Pulmonary artery endothelial cell (primary cell): Measurements from ENCODE around the gene PI16. TPM values are rescaled to one million over a fixed set of nuclear protein-coding genes. Genes with fewer than 3 reads are reported as not detected.

Source experiments
- DNase-seq: peaks from one replicate; pipeline ENCODE4 v3.0.0-alpha.2; 2011; ENCODE audit warnings: low read depth, low spot score
- total RNA-seq: library from RNA; depleted of rRNA; stranded (reverse); fragments of >200 nt; gene quantifications from 2 replicates; pipeline ENCODE4 v1.2.3, GENCODE V29; 2014

Gene PI16
- total RNA-seq, 1 donor from 2014 or later = under 0.01 TPM

DNA sequence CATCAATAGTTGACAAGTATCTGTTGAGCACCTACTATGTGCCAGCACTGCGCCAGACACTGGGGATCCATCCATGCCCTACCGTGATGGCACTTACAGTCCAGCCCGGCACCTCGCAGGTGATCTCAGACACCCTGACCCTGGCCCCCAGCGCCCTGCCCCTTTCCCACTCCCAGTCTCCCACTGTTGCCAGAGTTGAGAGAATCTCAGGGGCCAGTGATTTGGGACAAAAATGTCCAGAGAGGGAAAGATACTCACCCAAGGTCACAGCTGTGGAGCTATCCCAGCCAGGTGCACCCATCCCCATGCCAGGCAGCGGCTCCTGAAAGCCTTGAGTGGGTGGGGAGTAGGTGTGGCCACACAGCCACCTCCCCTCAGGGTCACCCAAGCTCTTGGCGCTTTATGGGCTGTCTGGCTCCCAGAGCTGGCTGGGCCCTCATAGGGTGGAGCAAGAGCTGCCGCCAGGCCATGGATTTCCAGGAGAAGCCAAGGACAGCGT, 3.3 kb downstream of the PI16 start:
- no peak for DNase-seq

DNA sequence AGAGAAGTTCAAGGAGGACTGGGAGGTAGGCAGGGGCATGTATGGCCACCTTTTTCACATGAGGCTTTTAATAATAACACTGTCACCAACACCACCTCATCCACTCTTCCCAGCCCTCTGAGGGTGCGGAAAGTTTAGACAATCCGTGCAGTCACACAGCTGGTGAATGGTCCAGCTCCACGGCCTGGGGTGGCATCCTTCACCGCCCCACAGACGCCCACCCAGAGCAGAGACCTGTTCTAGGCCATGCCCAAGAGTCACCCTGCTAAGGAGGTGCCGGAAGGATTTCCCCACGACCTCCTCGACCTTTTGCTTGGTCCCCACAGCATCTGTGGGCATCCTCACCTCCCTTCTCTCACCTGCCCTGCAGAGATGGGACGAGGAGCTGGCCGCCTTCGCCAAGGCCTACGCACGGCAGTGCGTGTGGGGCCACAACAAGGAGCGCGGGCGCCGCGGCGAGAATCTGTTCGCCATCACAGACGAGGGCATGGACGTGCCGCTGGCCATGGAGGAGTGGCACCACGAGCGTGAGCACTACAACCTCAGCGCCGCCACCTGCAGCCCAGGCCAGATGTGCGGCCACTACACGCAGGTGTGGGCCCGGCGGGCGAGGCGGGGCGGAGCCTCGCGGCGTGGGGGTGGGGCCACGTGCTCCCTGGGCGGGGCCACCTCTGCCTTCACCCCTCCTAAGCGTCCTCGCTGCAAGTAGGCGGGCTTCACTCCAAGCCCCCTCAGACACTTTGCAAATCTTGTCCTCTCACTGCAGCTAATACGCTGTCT, 4.4 kb downstream of the PI16 start:
- DNase-seq = no peak

DNA sequence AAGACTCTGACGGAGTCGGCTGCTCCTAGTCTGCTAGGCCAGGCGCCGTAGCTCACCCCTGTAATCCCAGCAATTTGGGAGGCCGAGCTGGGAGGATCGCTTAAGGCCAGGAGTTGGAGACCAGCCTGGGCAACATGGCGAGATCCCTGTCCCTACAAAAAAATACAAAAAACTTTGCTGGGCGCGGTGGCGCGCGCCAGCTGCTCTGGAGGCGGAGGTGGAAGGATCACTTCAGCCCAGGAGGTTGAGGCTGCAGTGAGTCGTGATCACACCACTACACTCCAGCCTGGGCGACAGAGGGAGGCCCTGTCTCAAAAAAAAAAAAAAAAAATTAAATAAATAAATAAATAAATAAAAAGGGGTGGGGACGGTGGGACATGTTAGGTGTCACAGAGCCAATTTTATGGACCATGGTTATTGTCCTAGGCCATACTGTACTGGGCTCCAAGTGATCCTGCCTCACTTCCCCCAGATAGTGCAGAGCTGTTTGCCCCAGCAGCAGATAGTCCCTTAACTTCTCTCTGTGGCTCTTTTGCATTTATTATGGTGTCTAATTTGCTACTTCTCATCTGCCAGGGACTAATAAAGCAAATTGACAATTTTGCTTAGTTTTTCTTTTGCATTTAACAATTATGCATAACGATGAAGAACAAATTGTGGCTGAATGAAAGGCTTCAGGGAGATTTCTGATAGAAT, 5.2 kb downstream of the PI16 start:
- DNase-seq = no peak

DNA sequence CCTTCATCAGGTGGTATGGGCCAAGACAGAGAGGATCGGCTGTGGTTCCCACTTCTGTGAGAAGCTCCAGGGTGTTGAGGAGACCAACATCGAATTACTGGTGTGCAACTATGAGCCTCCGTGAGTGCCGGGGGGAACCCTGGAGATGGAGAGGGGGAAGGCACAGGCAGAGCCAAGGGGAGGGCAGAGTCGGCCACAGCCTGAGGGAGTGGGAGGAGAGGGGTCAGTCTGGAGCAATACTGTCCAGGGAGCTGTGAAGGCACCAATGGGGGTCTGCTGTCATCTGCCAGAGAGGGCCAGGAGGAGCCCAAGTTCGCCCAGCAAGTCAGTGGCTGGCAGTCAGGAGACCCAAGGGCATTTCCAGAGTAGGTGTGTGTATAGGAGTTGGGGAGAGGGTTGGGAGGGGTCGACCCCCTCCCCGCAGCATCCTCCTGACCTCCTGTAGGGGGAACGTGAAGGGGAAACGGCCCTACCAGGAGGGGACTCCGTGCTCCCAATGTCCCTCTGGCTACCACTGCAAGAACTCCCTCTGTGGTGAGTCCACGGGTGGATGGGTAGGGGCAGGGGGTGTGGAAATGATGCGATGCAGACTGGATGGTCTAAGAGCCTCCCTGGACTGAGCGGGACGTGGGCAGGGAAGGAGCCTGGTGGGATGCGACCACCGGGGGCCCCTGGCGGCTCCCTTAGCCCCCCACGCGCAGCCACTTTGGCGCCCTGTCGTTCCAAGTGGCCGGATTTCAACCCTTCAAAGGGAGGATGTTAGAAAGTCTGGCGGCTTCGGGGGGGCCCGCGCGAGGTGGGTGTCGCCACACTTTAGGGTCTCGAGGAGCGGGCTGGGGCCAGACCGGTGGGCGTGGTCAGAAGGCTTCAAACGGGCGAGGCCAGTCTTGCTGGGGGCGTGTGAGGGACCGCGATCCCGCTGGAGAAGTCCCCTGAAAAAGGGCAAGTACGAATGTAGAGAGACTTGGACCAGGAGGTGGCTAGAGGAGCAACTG, 7.2 kb downstream of the PI16 start:
- DNase-seq = no peak

DNA sequence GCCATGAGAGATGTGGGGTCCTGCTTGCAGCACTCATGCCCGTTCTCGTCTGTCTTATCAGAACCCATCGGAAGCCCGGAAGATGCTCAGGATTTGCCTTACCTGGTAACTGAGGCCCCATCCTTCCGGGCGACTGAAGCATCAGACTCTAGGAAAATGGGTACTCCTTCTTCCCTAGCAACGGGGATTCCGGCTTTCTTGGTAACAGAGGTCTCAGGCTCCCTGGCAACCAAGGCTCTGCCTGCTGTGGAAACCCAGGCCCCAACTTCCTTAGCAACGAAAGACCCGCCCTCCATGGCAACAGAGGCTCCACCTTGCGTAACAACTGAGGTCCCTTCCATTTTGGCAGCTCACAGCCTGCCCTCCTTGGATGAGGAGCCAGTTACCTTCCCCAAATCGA, 8.3 kb downstream of the PI16 start:
- DNase-seq = no peak

DNA sequence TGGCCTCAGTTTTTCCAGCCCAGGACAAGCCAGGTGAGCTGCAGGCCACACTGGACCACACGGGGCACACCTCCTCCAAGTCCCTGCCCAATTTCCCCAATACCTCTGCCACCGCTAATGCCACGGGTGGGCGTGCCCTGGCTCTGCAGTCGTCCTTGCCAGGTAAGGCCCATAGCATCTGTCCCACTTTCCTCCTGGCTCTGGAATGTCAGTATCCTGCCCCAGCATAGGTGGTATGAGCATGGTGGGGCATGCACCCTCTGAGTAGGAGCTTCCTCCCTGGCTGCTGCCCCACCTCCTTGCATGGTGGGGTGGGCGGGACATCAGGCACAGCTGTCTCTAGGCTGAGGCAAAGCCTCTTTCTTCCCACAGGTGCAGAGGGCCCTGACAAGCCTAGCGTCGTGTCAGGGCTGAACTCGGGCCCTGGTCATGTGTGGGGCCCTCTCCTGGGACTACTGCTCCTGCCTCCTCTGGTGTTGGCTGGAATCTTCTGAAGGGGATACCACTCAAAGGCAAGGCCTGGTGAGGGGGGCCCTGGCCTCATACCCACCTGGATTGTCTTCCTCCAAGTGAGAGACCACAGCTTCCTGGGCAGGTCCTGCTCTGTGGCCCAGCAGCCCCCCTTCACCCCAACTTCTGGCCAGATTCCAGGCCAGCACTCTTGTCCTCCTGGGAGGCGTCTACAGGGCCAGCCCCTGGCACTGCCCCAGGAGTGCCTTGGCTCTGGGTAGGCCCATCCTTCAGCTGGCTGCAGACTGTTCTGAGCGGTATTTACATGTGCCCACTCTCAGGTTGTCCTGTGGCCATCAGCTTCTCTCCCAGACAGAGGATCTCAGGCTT, 9.1 kb downstream of the PI16 start:
- DNase-seq = no peak

DNA sequence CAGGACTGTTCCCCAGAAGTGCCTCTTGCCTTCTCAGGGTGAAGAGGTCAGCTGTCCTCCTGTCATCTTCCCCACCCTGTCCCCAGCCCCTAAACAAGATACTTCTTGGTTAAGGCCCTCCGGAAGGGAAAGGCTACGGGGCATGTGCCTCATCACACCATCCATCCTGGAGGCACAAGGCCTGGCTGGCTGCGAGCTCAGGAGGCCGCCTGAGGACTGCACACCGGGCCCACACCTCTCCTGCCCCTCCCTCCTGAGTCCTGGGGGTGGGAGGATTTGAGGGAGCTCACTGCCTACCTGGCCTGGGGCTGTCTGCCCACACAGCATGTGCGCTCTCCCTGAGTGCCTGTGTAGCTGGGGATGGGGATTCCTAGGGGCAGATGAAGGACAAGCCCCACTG, 9.8 kb downstream of the PI16 start:
- DNase-seq = no peak

DNA sequence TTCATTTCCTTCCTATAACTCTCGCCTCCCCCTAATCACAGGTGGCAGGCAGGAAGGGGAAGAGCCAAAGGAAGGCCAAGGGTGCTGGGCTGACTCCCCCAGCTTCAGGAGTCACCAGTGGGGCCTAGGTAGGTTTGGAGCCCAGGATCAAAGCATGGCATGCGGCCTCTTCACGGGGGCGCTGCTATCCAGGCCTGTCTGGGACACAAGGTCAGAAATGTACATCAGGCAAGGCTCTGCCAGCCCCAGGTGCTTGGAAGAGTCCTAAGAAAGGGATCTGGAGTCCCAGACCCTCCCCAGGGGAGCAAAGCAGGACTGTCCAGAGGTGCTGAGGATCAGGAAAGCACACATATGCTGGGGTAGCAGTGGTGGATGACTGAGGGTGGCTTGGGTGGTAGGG, 10.4 kb downstream of the PI16 start:
- DNase-seq = no peak

DNA sequence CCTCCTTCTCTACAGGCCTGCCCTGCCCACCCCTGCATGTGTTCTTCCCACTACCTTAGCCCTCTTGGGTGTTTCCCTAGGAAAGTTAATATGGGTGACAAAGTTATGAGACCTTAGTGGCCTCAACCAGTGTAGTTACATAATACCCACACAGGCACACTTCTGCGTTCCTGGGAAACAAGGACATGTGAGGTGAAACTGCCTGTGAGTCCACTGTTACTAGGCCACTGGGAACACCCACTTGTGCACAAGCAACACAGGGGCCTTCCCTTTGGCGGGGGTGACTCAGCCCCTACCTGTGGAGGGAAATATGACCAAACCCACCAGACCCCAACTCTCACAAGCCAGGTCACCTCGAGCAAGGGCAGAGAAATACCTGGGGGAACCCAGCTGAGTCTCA, 12.8 kb downstream of the PI16 start:
- DNase-seq = no peak

DNA sequence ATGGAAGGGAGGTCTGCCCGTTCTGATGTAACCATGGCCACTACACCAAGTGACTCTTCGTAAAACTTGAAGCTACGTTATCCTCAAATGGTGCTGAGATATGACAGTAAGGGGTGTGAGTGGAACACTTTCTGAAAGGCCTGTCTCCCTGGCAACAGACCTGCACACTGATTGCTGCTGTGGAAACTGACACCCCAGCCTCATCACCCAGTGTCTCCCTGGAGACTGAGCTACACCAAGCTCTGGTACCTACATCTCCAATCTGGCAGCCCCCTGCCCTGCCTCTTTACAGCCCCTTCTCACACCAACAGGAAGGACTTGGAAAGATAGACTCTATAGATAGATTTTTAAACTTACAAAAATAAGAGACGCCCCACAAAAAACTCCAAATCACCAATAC, 13.2 kb downstream of the PI16 start:
- no peak for DNase-seq

DNA sequence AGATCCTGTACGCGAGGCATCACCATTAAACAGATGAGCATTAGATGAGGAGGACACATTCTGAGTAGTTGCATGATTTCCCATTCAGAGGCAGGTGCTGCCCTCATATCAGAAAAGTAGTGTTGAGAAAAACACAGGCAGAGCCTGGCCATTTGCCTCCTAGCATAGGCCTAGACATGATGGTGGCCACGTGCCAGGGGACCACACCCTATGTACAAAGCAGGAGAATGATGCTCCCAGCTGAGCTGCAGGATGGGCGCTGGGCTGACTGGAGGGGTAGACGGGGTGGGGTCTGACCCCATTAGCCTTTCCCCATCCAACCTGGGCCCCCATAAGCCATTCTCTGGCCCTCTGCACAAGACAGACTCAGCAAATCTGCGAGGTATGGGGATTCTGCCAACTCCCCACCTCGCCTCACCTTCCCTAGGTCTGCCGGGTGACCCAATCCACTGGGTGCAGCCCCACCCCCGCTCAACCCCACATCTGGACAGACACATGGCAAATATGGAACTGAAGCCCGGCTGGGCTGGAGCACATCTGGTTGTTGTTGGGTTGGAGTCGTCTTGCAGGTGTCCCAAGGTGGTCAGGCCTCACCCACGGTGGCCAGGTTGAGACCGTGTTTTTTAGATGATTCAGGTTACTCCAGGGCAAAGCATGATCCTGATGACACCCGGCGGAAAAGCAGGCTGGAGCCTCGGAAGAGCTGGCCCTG, 13.9 kb downstream of the PI16 start:
- DNase-seq = no peak

DNA sequence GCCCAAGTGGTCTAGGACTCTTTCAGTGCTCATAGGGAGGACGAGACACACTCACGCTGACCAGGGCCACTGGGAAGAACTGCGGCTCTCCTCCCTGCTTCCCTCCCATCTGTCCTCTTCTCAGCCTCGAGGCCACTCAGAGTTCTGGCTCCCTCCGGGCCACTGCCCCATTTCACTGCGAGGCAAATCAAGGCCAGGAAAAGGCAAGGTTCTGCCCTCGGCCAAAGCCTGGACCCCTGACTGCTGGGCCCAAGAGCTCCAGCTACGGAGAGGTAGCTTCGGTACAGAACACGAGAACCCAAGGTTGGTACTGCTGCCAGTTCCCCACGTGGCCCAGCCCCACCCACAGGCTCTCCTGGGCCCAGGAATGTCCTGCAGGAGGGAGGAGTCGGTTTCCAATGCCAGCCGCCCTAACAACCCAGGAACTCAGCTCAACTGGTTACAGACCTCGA, 14.7 kb downstream of the PI16 start:
- DNase-seq = no peak

DNA sequence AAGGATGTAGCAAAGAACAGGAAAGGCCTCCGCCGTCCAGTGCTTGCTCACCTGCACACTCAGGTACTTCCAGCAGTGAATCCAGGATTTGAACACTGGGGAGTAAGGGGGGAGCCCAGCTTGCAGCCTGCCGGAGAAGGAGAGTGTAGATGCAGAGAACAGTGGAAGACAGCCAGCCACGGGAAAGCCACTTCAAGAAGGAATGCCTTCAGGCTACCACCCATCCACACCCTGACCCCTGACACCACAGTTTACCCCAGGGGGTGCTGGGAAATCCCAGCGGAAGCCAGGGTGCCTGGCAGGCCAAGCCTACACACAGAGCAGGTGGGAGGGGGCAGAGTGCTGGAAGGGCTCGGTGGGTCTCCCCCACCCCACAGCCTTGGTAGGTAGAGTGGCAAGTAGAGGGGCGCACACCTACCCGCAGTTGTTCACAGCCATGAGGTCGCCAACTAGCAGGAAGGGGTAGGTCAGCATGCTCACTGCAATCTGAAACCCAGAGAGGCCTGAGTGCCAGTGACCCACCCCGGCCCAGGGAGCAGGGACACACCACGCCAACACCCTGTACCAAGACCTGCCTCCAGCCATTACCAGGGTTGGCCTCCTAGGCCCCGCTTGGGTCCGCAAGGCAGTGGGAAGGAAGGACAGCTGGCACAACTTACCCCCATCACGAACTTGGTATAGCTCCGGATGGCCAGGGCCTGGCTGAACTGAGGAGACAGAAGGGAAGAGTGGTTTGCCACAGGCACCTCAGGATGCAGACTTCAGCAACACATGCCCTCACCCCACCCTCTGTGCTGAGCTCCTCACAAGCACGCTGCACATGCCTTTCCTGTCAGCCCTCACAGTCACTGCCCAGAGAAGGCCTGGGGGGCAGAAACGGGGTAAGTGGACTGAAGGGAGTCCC, 15.7 kb downstream of the PI16 start:
- no peak for DNase-seq

DNA sequence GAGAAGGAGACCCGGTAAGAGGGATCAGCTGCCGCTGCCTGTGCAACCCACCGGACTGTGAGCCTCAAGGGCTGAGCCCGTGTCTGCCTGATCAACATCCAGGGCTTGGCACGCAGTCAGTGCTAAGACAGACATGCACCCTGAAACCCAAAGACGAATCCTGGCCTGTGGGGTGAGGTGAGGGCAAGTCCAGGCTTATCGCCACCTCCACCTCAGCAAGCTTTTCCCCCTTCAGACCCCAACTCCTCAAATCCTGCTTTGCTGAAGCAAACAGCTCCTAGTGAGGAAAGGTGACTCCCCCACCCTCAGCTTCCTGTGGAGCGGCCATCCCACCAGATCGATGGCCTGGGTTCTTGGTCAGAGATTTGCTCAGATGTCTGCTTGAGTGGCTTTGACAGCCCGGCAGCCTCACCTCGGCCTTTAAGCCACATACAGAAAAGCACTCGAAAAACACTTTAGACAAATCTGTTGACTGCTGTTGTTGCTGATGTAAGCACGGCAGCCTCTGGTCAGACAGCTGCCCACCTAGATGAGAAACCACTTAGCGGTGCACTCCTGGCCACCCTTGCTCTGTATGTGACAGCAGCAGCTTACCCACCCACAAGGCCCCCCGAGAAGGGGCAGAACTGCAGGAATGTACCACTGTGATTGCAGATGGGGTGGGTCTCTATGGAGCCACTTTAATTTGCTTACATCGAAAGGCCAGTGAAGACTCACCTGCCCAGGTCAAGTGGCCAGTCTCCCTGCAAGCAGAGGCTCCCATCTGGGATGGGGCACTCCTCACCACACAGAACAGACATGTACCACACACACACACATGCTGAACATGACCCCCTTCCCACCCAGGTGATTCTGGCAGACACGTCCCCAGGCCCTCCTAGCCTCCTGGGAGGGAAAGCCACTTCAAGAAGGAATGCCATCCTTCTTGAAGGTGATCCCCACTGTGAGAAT, 16.6 kb downstream of the PI16 start:
- DNase-seq = no peak

DNA sequence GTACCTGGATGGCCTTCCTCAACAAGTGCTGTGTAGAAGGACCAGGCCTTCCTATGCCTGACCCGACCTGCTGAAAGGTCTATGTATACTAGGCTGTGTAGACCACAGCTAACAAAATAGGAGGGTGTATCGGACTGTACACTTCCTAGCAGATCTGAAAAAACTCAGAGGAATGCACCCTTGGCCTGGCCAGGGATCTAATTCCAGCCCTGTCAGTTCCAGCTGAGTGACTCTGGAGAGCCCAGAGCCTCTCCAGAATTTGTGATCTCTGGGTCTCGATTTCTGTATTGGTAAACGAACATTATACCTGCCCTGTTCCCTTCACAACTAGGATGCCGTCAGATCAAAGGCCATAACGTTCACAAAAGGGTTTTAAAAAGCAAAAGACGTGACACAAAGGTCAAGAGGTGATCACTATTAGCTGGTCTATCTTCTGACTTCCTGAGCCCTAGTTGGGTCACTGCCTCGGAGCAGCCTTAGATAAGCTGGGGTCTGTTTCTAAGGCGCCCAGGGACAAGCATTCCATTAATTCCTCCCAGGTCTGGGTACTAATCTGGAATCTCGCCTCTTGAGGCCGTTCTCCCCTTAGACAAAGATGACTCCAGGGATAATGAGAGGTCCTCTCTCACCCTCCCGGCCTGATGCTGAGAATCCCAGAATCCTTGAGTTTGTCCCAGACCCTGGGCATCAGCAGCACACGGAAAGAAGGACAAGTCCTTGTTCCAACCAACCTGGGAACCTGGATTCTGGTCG, 17.6 kb downstream of the PI16 start:
- no peak for DNase-seq

DNA sequence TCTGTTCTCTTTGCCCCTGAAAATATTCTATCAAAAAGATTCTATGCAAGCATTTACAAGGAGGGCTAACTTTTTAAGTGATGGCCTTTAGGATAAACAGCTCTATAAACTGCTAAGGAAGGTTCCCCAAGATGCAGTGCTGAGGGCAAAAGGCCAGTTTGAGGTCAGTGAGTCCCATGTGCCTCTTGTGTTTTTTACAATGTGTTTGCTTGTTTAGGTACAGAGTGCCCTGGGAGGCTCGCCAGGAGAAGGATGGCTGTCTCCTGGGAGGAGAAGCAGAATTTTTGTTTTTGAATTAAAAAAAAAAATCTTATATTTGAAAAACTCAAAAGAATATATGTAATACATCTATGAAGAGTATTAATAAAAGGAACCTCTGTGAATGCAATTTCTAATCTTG, 18.7 kb downstream of the PI16 start:
- DNase-seq = no peak

DNA sequence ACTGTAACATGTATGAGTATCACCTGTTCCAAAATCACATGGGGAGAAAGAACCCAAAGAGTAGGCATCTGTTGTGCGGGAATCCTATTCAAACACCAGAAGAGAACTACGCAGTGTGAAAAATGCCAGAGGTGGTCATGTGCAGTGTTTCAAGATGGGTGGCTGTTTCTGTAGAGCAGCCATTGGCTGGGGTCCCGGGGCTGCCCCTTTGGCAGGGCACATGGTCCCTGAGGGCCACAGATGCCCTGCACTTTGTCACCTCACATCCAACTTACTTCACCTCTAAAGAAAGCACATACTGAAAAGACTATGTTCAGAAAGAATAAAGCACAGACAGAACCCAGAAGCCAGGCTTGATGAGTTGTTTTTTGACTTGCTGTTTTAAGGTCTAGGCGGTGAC, 19.1 kb downstream of the PI16 start:
- no peak for DNase-seq
